Panc1 (cell line): ENCODE results near the gene NR2C1. TPM values are rescaled to one million over a fixed set of nuclear protein-coding genes. Genes with fewer than 3 reads are reported as not detected.

Experiments
- ATAC-seq: fragments of 200-7000 bp; cut with Tn5 transposase; 2 replicates; pipeline ENCODE4 v1.9.1; 2020; ENCODE audit warnings: mild to moderate bottlenecking, moderate library complexity
- BruUV-seq: library from RNA; stranded (reverse); fragments of 400-500 nt; replicated peaks from 2 replicates; lab custom pipeline; 2021; lab: Mats Ljungman, UMichigan
- CTCF ChIA-PET: fragments of 300-600 bp; sonication (Branson Sonifier 250); formaldehyde crosslinking; loops from one replicate; lab custom pipeline; 2022; ENCODE audit warnings: antibody characterized with exemption; lab: Charles Lee
- POLR2A ChIA-PET: fragments of 300-600 bp; sonication (Branson Sonifier 250); formaldehyde crosslinking; loops from one replicate; lab custom pipeline; 2022; ENCODE audit warnings: antibody characterized with exemption; lab: Charles Lee
- DNase-seq: peaks from one replicate; pipeline ENCODE4 v3.0.0-alpha.2; 2010; ENCODE audit warnings: low read depth, low spot score
- H3K27ac ChIP-seq: 2 replicates; pipeline ENCODE4 v1.5.1; 2011; ENCODE audit warnings: mild to moderate bottlenecking, low read length, inconsistent platforms
- H3K27me3 ChIP-seq: fragments of 200-500 bp; sonication (Bioruptor generic); 2 replicates; pipeline ENCODE4 v1.6.0; 2014; ENCODE audit warnings: low read length, inconsistent platforms; ENCODE audit not compliant: control insufficient read depth, insufficient read depth
- H3K36me3 ChIP-seq: fragments of 200-500 bp; sonication (Bioruptor generic); 2 replicates; pipeline ENCODE4 v1.5.1; 2014; ENCODE audit warnings: inconsistent platforms, mild to moderate bottlenecking, low read length, moderate library complexity; ENCODE audit not compliant: control insufficient read depth, insufficient read depth
- H3K4me1 ChIP-seq: 2 replicates; pipeline ENCODE4 v1.5.1; 2011; ENCODE audit warnings: inconsistent platforms, mild to moderate bottlenecking, low read length, moderate library complexity; ENCODE audit not compliant: control insufficient read depth, insufficient read depth
- H3K4me3 ChIP-seq, 2 experiments: 2 replicates each; pipeline ENCODE4 v1.5.1; 2011 to 2012; ENCODE audit warnings: low read depth in 2 of 2, low read length in 2 of 2, mild to moderate bottlenecking in 2 of 2, inconsistent platforms in 1 of 2, moderate library complexity in 1 of 2
- H3K9me3 ChIP-seq: fragments of 200-500 bp; sonication (Bioruptor generic); 2 replicates; pipeline ENCODE4 v1.5.1; 2014; ENCODE audit warnings: low read depth, mild to moderate bottlenecking, inconsistent platforms, low read length, moderate library complexity; ENCODE audit not compliant: control insufficient read depth, insufficient read depth
- POLR2AphosphoS5 ChIP-seq: IDR thresholded peaks from 2 replicates; pipeline ENCODE4 v1.6.1; 2012; ENCODE audit warnings: mild to moderate bottlenecking, low read depth, low read length, moderate library complexity
- SIN3A ChIP-seq: IDR thresholded peaks from 2 replicates; pipeline ENCODE4 v1.6.1; 2012; ENCODE audit warnings: low read depth, mild to moderate bottlenecking, low read length, moderate library complexity, borderline replicate concordance; ENCODE audit not compliant: insufficient read depth
- TCF7L2 ChIP-seq: IDR thresholded peaks from 2 replicates; pipeline ENCODE4 v1.6.1; 2011; ENCODE audit warnings: mild to moderate bottlenecking, low read depth, low read length, inconsistent platforms
- in situ Hi-C: cut with HindIII; loops from 2 replicates; pipeline ENCODE4 v1.10.0; 2016; ENCODE audit warnings: low sequenced_read_pairs, low pct_unique_long_range_greater_than_20kb
- intact Hi-C: fragments of 100-400 bp; cut with micrococcal nuclease; formaldehyde crosslinking; loops from one replicate; pipeline ENCODE4 v1.10.0; 2022; ENCODE audit not compliant: unreplicated experiment
- total RNA-seq: library from RNA; stranded (reverse); gene quantifications from one replicate; pipeline ENCODE4 v1.2.1, GENCODE V29; 2021; ENCODE audit not compliant: unreplicated experiment
- TF ChIP-seq, protein P1 (sequence below), 2 experiments: IDR thresholded peaks; 2 replicates each; pipeline ENCODE4 v1.6.1; 2011 to 2012; ENCODE audit warnings: low read depth in 2 of 2, control low read depth in 1 of 2, low read length in 1 of 2, mild to moderate bottlenecking in 1 of 2, moderate library complexity in 1 of 2; ENCODE audit not compliant: insufficient read depth in 1 of 2
- TF ChIP-seq, protein P2 (sequence below): fragments of 450-650 bp; IDR thresholded peaks from 2 replicates; pipeline ENCODE4 v1.5.1; 2017; ENCODE audit warnings: mild to moderate bottlenecking

Gene NR2C1
- total RNA-seq, 1 experiment from 2014 or later: 84.6 TPM

DNA sequence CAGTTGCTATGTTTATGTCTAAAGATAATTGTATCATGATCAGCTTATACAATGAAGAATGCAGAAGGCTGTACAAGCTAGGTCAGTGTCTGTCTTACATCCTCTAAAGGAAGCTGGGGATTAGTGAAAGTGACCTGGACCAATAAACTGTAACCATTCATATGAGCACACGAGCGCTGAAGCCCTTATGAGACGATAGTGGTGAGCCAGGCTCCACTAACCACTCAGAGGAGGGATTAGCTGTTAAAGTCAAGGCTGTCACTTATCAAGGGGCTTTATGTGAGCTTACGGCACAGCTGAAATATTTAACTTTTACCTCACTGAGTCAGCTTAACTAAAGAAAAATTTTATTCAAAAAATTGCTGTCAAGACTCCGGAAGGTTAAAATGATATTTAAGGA, 100.2 kb downstream of the NR2C1 start:
- no TSS peak for BruUV-seq
- DNase-seq: no peak
- H3K36me3 ChIP-seq: no peaks in the 10 kb centered on the region
- H3K27ac ChIP-seq: no peak overlapping the region
- ChIA-PET CTCF (no interaction called here), POLR2A (no interaction called here)
- no peaks in the 10 kb centered on the region for H3K4me1 ChIP-seq
- no peaks in the 10 kb centered on the region for H3K9me3 ChIP-seq
- no peaks in the 10 kb centered on the region for H3K27me3 ChIP-seq
- H3K4me3 ChIP-seq: no peak overlapping the region
- TF ChIP-seq, protein P1, sequence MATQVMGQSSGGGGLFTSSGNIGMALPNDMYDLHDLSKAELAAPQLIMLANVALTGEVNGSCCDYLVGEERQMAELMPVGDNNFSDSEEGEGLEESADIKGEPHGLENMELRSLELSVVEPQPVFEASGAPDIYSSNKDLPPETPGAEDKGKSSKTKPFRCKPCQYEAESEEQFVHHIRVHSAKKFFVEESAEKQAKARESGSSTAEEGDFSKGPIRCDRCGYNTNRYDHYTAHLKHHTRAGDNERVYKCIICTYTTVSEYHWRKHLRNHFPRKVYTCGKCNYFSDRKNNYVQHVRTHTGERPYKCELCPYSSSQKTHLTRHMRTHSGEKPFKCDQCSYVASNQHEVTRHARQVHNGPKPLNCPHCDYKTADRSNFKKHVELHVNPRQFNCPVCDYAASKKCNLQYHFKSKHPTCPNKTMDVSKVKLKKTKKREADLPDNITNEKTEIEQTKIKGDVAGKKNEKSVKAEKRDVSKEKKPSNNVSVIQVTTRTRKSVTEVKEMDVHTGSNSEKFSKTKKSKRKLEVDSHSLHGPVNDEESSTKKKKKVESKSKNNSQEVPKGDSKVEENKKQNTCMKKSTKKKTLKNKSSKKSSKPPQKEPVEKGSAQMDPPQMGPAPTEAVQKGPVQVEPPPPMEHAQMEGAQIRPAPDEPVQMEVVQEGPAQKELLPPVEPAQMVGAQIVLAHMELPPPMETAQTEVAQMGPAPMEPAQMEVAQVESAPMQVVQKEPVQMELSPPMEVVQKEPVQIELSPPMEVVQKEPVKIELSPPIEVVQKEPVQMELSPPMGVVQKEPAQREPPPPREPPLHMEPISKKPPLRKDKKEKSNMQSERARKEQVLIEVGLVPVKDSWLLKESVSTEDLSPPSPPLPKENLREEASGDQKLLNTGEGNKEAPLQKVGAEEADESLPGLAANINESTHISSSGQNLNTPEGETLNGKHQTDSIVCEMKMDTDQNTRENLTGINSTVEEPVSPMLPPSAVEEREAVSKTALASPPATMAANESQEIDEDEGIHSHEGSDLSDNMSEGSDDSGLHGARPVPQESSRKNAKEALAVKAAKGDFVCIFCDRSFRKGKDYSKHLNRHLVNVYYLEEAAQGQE (IDR thresholded peaks at IDR 0.05; ENCODE audit: insufficient read depth in 1 of 2, low read depth in 2 of 2, low read length in 1 of 2): no peak
- TF ChIP-seq, protein P2, sequence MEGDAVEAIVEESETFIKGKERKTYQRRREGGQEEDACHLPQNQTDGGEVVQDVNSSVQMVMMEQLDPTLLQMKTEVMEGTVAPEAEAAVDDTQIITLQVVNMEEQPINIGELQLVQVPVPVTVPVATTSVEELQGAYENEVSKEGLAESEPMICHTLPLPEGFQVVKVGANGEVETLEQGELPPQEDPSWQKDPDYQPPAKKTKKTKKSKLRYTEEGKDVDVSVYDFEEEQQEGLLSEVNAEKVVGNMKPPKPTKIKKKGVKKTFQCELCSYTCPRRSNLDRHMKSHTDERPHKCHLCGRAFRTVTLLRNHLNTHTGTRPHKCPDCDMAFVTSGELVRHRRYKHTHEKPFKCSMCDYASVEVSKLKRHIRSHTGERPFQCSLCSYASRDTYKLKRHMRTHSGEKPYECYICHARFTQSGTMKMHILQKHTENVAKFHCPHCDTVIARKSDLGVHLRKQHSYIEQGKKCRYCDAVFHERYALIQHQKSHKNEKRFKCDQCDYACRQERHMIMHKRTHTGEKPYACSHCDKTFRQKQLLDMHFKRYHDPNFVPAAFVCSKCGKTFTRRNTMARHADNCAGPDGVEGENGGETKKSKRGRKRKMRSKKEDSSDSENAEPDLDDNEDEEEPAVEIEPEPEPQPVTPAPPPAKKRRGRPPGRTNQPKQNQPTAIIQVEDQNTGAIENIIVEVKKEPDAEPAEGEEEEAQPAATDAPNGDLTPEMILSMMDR: no peak
- TF ChIP-seq SIN3A (no peak), TCF7L2 (no peak), POLR2AphosphoS5 (no peak)
- in situ Hi-C loops: no loop called here
- ATAC-seq: no peak
- intact Hi-C loops: no loop called here

DNA sequence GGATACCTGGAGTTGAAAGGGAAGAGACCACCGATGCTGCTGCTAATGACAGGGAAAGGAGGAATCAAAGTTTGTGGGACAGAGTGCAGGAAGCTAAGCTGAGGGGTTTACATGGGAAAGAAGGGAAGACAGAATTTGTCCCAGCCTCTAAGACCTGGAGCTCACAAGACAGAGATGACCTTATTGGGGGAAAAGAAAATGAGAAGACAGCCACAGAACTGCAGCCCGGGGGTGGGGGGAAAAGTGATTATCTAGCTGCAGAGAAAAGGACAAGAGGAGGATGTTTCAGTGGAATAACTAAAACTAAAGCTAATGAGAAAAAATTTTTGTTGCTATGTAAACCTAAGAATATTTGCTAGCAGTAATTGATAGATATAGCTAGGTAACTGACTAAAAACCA, 100.6 kb downstream of the NR2C1 start:
- no peak for DNase-seq
- no peaks in the 10 kb centered on the region for H3K27me3 ChIP-seq
- ATAC-seq: no peak
- no TSS peak for BruUV-seq
- TF ChIP-seq, protein P2: no peak
- TF ChIP-seq, protein P1 (IDR thresholded peaks at IDR 0.05; ENCODE audit: insufficient read depth in 1 of 2, low read depth in 2 of 2, low read length in 1 of 2): no peak
- TF ChIP-seq SIN3A (no peak), POLR2AphosphoS5 (no peak), TCF7L2 (no peak)
- intact Hi-C loops (no loop called here), in situ Hi-C loops (no loop called here)
- no peaks in the 10 kb centered on the region for H3K36me3 ChIP-seq
- ChIA-PET CTCF (no interaction called here), POLR2A (no interaction called here)
- H3K4me1 ChIP-seq: no peaks in the 10 kb centered on the region
- no peaks in the 10 kb centered on the region for H3K9me3 ChIP-seq
- H3K4me3 ChIP-seq: no peak overlapping the region
- H3K27ac ChIP-seq: no peak overlapping the region
